Liver (tissue), 3 donors: ENCODE results near the gene CRK.

Experiments
- CTCF ChIP-seq: fragments of 150-350 bp; IDR thresholded peaks from 2 replicates; pipeline ENCODE4 v1.5.1; 2017; ENCODE audit warnings: improper control_type of control experiment, low read depth, low read length; ENCODE audit not compliant: missing input control
- RAD21 ChIP-seq, 2 donors: IDR thresholded peaks; 2 replicates each; pipeline ENCODE4 v1.6.1; 2016; ENCODE audit warnings: antibody characterized with exemption in 2 of 2, mild to moderate bottlenecking in 2 of 2
- donor health status: healthy.
- donor health status: healthy.

GRCh38 chr17:1434150-1434549 is 21.9 kb downstream of the CRK start:
- TF ChIP-seq RAD21 (IDR thresholded peaks at IDR 0.05) (no peak), CTCF (no peak)
